Natural killer cell (primary cell): ENCODE data around the gene ACR. TPM values are rescaled to one million over a fixed set of nuclear protein-coding genes. Genes with fewer than 3 reads are reported as not detected.

Source experiments
- ATAC-seq, 3 donors: fragments of 150-1000 bp in 2 of 3; fragments of 200-7000 bp in 1 of 3; cut with Tn5 transposase; 1 replicate in 1 of 3; 2 replicates in 2 of 3; pipeline ENCODE4 v1.10.0; 2021; ENCODE audit warnings: mild to moderate bottlenecking in 2 of 3, moderate library complexity in 2 of 3
- DNase-seq, 2 donors: peaks; one replicate each; pipeline versions ENCODE4 v3.0.0 to v3.0.0-alpha.2; 2013 to 2021; ENCODE audit warnings: mixed read lengths in 1 of 2
- H3K27ac ChIP-seq: one replicate; pipeline ENCODE4 v1.5.1; 2013; ENCODE audit warnings: mild to moderate bottlenecking, low read length
- H3K27me3 ChIP-seq: one replicate; pipeline ENCODE4 v1.6.1; 2013; ENCODE audit warnings: low read length; ENCODE audit not compliant: control insufficient read depth, insufficient read depth
- H3K36me3 ChIP-seq: one replicate; pipeline ENCODE4 v1.6.1; 2013; ENCODE audit warnings: low read length; ENCODE audit not compliant: control insufficient read depth, insufficient read depth
- H3K4me1 ChIP-seq: one replicate; pipeline ENCODE4 v1.6.1; 2013; ENCODE audit warnings: low read length; ENCODE audit not compliant: control insufficient read depth, insufficient read depth
- H3K4me3 ChIP-seq: one replicate; pipeline ENCODE4 v1.5.1; 2013; ENCODE audit warnings: low read length
- H3K9me3 ChIP-seq: one replicate; pipeline ENCODE4 v1.6.1; 2013; ENCODE audit warnings: low read length; ENCODE audit not compliant: control insufficient read depth, insufficient read depth
- H3K27ac Mint-ChIP-seq, 2 donors: one replicate each; pipeline ENCODE4 v1.8.0; 2022; ENCODE audit warnings: mild to moderate bottlenecking in 2 of 2, mixed read lengths in 2 of 2, moderate library complexity in 1 of 2
- H3K27me3 Mint-ChIP-seq, 2 donors: one replicate each; pipeline ENCODE4 v1.8.0; 2022; ENCODE audit warnings: low read depth in 2 of 2, mixed read lengths in 2 of 2
- H3K36me3 Mint-ChIP-seq: one replicate; pipeline ENCODE4 v1.8.0; 2022; ENCODE audit warnings: mixed read lengths
- H3K4me1 Mint-ChIP-seq, 2 donors: one replicate each; pipeline ENCODE4 v1.8.0; 2022; ENCODE audit warnings: mixed read lengths in 2 of 2
- H3K4me3 Mint-ChIP-seq: one replicate; pipeline ENCODE4 v1.8.0; 2022; ENCODE audit warnings: mild to moderate bottlenecking, moderate library complexity, mixed read lengths
- H3K9me3 Mint-ChIP-seq, 2 donors: one replicate each; pipeline ENCODE4 v1.8.0; 2022; ENCODE audit warnings: mixed read lengths in 2 of 2
- WGBS: methylation state at CpG from one replicate; pipeline ENCODE4 v1.1.7; 2013; ENCODE audit warnings: missing lambda C conversion rate; ENCODE audit not compliant: insufficient coverage; 5-methylcytosine and 5-hydroxymethylcytosine counted together
- intact Hi-C: fragments of 100-400 bp; cut with micrococcal nuclease; formaldehyde crosslinking; loops from one replicate; pipeline ENCODE4 v1.14.2; 2022
- total RNA-seq, 4 donors: library from RNA; stranded (reverse); fragments of 120-200 nt in 1 of 4; gene quantifications; one replicate each; pipeline versions ENCODE4 v1.2.3 to v1.2.4, GENCODE V29; 2013 to 2022
- TF ChIP-seq, protein P1 (sequence below): fragments of 200-600 bp; IDR thresholded peaks from one replicate; pipeline ENCODE4 v1.8.0; 2022; ENCODE audit warnings: antibody characterized with exemption

ACR gene
- total RNA-seq, 3 donors from 2014 or later (not counting 1 experiment from before 2014, with no cell fraction given), result not detected

- ATAC-seq, result no peak
- TF ChIP-seq, protein P1, sequence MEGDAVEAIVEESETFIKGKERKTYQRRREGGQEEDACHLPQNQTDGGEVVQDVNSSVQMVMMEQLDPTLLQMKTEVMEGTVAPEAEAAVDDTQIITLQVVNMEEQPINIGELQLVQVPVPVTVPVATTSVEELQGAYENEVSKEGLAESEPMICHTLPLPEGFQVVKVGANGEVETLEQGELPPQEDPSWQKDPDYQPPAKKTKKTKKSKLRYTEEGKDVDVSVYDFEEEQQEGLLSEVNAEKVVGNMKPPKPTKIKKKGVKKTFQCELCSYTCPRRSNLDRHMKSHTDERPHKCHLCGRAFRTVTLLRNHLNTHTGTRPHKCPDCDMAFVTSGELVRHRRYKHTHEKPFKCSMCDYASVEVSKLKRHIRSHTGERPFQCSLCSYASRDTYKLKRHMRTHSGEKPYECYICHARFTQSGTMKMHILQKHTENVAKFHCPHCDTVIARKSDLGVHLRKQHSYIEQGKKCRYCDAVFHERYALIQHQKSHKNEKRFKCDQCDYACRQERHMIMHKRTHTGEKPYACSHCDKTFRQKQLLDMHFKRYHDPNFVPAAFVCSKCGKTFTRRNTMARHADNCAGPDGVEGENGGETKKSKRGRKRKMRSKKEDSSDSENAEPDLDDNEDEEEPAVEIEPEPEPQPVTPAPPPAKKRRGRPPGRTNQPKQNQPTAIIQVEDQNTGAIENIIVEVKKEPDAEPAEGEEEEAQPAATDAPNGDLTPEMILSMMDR, result no peak
- Histone ChIP-seq H3K9me3 (no peaks in the 10 kb centered on the region), H3K27me3 (no peaks in the 10 kb centered on the region), H3K4me1 (no peaks in the 10 kb centered on the region), H3K27ac (no peak overlapping the region), H3K36me3 (no peaks in the 10 kb centered on the region), H3K4me3 (no peak overlapping the region)
- Mint-ChIP-seq H3K27ac (no peak overlapping the region), H3K4me1 (peaks cover 0 to 12% of the 10 kb centered on the region in 2 donors), H3K9me3 (no peaks in the 10 kb centered on the region), H3K4me3 (no peak overlapping the region), H3K36me3 (no peaks in the 10 kb centered on the region), H3K27me3 (no peaks in the 10 kb centered on the region)
- no peak for DNase-seq
- 89% methylated on average over 36 of the region's 36 CpGs for WGBS
- intact Hi-C loops, result no loop called here
These were observed 34.1 kb upstream of the ACR start for GRCh38 chr22:50703726-50704509.

DNA sequence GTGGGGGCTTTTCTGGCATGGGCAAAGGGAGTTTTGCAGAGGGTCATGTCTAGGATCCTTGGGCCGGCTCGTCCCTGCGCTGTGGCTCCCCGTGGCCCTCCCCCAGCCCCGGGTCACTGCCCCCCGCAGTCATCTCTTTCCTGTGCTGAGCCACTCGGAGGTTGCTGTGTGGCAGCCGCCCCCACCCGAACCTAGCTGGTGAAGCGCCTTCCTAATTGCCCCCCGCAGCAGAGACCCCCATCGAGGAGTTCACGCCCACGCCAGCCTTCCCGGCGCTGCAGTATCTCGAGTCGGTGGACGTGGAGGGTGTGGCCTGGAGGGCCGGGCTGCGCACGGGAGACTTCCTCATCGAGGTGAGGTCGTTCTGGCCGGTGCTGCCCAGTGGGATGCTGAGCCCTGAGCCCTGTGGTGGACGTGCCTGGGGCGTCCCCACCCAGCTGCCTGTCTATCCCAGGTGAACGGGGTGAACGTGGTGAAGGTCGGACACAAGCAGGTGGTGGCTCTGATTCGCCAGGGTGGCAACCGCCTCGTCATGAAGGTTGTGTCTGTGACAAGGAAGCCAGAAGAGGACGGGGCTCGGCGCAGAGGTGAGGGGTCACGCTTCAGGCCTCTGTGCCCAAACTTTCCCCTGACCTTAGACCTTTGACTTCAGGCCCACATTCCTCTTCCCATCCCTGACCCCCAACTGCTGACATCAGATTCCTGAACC is 33.3 kb upstream of the ACR start:
- WGBS, result 89% methylated on average over 37 of the region's 37 CpGs
- no peaks in the 10 kb centered on the region for H3K27me3 Mint-ChIP-seq
- Histone ChIP-seq H3K4me3 (no peak overlapping the region), H3K4me1 (no peaks in the 10 kb centered on the region), H3K9me3 (no peaks in the 10 kb centered on the region), H3K36me3 (no peaks in the 10 kb centered on the region), H3K27me3 (no peaks in the 10 kb centered on the region), H3K27ac (no peak overlapping the region)
- intact Hi-C loops, result no loop called here
- TF ChIP-seq, protein P1, result no peak
- ATAC-seq, result no peak
- H3K36me3 Mint-ChIP-seq, result no peaks in the 10 kb centered on the region
- peaks cover 0 to 12% of the 10 kb centered on the region in 2 donors for H3K4me1 Mint-ChIP-seq
- H3K9me3 Mint-ChIP-seq, result no peaks in the 10 kb centered on the region
- no peak for DNase-seq
- H3K27ac Mint-ChIP-seq, result no peak overlapping the region
- no peak overlapping the region for H3K4me3 Mint-ChIP-seq

GRCh38 chr22:50705219-50705691 is 32.7 kb upstream of the ACR start:
- TF ChIP-seq, protein P1, result no peak
- H3K27me3 ChIP-seq, result no peaks in the 10 kb centered on the region
- Mint-ChIP-seq H3K4me1 (peaks cover 0 to 12% of the 10 kb centered on the region in 2 donors), H3K4me3 (no peak overlapping the region), H3K27me3 (no peaks in the 10 kb centered on the region), H3K36me3 (no peaks in the 10 kb centered on the region), H3K27ac (no peak overlapping the region), H3K9me3 (no peaks in the 10 kb centered on the region)
- intact Hi-C loops, result no loop called here
- 92% methylated on average over 23 of the region's 23 CpGs for WGBS
- H3K4me1 ChIP-seq, result no peaks in the 10 kb centered on the region
- no peak overlapping the region for H3K27ac ChIP-seq
- no peak for ATAC-seq
- no peaks in the 10 kb centered on the region for H3K36me3 ChIP-seq
- H3K4me3 ChIP-seq, result no peak overlapping the region
- H3K9me3 ChIP-seq, result no peaks in the 10 kb centered on the region
- DNase-seq, result no peak
